ENCODE data around the gene TCP11. TPM values are rescaled to one million over a fixed set of nuclear protein-coding genes. Genes with fewer than 3 reads are reported as not detected.

Gene TCP11
- total RNA-seq, 1 donor from 2014 or later = 0.43 TPM

GRCh38 chr6:35181308-35181932, 40.3 kb upstream of the TCP11 start:
- peak in 1 of 2 donors; percentile 89 for DNase-seq (ENCODE audit: low spot score in 2 of 2)
- H3K27ac ChIP-seq = peak overlapping the region; percentile 91 to 94
- no peaks in the 10 kb centered on the region for H3K9me3 ChIP-seq
- H3K27me3 ChIP-seq = no peaks in the 10 kb centered on the region
- no peak for TF ChIP-seq CTCF (IDR thresholded peaks at IDR 0.05)
- H3K4me1 ChIP-seq = peaks cover 12 to 63% of the 10 kb centered on the region in 2 donors
- H3K36me3 ChIP-seq = no peaks in the 10 kb centered on the region
- intact Hi-C loops (cut with DNase I) = loop anchor here (2.0 kb wide), 1 partner anchor 33 kb away; no protein-coding TSS in a partner anchor
- peak overlapping the region; percentile 3 to 52 for H3K4me3 ChIP-seq

DNA sequence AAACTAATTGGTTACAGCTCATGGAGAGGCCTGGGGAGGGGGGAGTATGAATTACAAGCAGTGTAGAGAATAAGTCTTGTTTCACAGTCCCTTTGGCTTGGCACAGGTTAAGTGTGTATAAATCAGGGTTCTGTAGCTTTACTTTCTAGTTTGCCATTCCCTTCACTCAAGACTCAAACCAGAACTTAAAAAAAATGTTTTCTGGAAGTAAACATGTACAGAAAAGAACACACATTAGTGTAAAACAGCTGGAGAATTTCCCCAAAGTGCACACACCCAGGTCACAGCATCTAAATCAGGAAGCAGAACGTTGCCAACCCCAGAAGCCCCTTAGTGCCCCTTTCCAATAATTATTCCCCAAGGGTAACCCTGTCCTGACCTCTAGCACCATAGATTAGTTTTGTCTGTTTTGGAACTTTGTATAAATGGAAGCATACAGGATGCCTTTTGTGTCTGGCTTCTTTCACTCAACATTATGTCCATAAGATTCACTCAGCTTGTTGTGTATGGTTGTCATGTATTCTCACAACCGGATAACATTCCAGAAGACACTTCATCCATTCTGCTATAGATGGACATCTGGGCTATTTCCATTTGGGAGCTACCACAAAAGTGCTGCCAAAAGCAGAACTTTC, 38.9 kb upstream of the TCP11 start:
- H3K36me3 ChIP-seq = no peaks in the 10 kb centered on the region
- peak overlapping the region; percentile 91 to 94 for H3K27ac ChIP-seq
- no peak for DNase-seq (ENCODE audit: low spot score in 2 of 2)
- H3K4me1 ChIP-seq = peaks cover 12 to 52% of the 10 kb centered on the region in 2 donors
- intact Hi-C loops (cut with DNase I) = loop anchor here (2.0 kb wide), 1 partner anchor 31 kb away; no protein-coding TSS in a partner anchor
- TF ChIP-seq CTCF (IDR thresholded peaks at IDR 0.05) = no peak
- H3K9me3 ChIP-seq = no peaks in the 10 kb centered on the region
- H3K4me3 ChIP-seq = no peak overlapping the region
- no peaks in the 10 kb centered on the region for H3K27me3 ChIP-seq

GRCh38 chr6:35178932-35179832, 38.0 kb upstream of the TCP11 start:
- Histone ChIP-seq H3K27me3 (no peaks in the 10 kb centered on the region), H3K36me3 (no peaks in the 10 kb centered on the region), H3K27ac (peak overlapping the region; percentile 91 to 94), H3K4me1 (peaks cover 12 to 46% of the 10 kb centered on the region in 2 donors), H3K9me3 (no peaks in the 10 kb centered on the region), H3K4me3 (no peak overlapping the region)
- no peak for TF ChIP-seq CTCF (IDR thresholded peaks at IDR 0.05)
- DNase-seq (ENCODE audit: low spot score in 2 of 2) = no peak
- intact Hi-C loops (cut with DNase I) = no loop called here

- TF ChIP-seq CTCF (IDR thresholded peaks at IDR 0.05) = no peak
- peak overlapping the region in 1 of 2 donors; percentile 94 for H3K27ac ChIP-seq
- no peaks in the 10 kb centered on the region for H3K36me3 ChIP-seq
- H3K4me3 ChIP-seq = no peak overlapping the region
- H3K9me3 ChIP-seq = no peaks in the 10 kb centered on the region
- no peaks in the 10 kb centered on the region for H3K27me3 ChIP-seq
- intact Hi-C loops (cut with DNase I) = no loop called here
- H3K4me1 ChIP-seq = peaks cover 12 to 42% of the 10 kb centered on the region in 2 donors
- DNase-seq (ENCODE audit: low spot score in 2 of 2) = no peak
Measured at GRCh38 chr6:35178012-35178411, 36.9 kb upstream of the TCP11 start.

DNA sequence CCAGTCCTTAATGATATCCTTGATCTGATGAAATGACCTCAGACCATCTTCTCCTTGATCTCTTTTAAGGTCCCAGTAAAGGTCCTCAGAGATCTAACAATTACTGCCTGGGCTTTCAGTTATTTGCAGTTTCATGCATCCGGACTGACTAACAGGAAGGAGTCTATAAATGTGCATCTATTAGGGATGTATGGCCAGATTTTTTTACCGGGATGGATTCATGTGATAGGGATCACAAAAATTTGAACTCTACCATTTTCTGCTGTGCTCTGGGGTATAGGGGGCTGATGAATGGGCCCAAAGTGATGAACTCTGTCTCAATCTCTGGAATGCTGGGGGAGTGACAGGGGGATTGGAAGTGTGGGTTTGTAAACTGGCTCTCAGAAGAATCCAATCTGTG, 36.5 kb upstream of the TCP11 start:
- no peak for DNase-seq (ENCODE audit: low spot score in 2 of 2)
- intact Hi-C loops (cut with DNase I) = no loop called here
- no peaks in the 10 kb centered on the region for H3K36me3 ChIP-seq
- no peak for TF ChIP-seq CTCF (IDR thresholded peaks at IDR 0.05)
- H3K27ac ChIP-seq = no peak overlapping the region
- H3K27me3 ChIP-seq = no peaks in the 10 kb centered on the region
- H3K4me3 ChIP-seq = no peak overlapping the region
- H3K4me1 ChIP-seq = peaks cover 12 to 38% of the 10 kb centered on the region in 2 donors
- no peaks in the 10 kb centered on the region for H3K9me3 ChIP-seq
